Measurements from ENCODE around the gene PXYLP1. TPM values are rescaled to one million over a fixed set of nuclear protein-coding genes. Genes with fewer than 3 reads are reported as not detected.
A peak's percentile ranks its signal among the peaks of the same experiment; 100 is the strongest.

Gene PXYLP1
- total and polyA plus RNA-seq, 10 of the 15 experiments (the other 5 are each of a cell fraction or from before 2014, with no cell fraction given) = 0.06 to 1.7 (median 0.35) TPM

DNA sequence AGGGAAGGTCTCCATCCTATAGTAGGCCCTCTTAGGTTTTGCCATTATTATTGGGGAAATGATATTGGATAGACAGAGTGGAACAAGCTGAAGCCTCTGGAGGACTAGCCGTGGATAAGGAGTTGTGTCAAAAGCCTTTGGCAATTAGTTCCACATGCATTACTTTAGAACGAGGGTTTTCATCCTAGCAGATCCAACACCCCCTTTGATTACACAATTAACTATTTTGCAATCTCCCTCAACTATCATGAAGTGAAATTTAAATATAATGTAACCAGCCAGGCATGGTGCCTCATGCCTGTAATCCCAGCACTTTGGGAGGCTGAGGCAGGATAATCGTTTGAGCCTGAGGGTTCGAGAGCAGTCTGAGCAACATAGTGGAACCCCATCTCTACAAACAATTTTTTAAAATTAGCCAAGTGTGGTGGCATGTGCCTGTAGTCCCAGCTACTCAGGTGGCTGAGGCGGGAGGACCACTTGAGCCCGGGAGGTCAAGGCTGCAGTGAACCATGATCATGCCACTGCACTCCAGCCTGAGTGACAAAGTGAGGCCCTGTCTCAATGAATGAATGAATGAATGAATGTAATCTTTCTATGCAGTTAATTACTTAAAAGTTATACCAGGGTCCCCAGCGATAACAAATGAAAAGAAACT, 56.8 kb downstream of the PXYLP1 start (continued):
- no peak for TF ChIP-seq MEF2A (IDR thresholded peaks at IDR 0.05; ENCODE audit: insufficient read depth, low read depth, low read length)

DNA sequence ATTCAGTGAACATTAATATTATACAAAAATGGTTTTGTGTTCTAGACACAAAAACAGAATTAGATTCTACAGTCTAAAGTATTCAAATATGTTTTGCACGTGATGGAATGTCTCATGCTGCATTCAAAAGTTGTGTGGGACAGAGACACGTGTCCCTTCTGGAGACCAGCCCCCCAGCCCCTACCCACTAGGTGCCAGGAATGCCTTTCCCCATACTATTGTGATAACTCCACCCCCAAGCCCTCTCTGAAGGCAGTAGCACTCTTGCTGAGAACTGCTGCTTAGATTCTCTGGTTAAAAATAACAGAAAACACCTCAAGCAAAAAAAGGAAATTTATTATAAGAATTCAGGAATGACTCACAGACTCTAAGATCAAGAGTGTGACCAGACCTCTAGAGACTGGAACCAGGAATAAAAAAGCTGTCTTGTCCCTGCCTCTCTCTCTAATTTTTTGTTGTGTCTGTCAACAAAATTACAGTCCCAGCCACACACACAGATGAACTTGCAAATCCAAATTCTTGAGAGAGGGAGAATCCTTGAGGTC, 57.7 kb downstream of the PXYLP1 start:
- intact Hi-C loops (cut with micrococcal nuclease; ENCODE audit: unreplicated experiment) = no loop called here
- Histone ChIP-seq H3K27ac (ENCODE audit: control insufficient read depth, insufficient read depth) (no peak overlapping the region), H3K27me3 (replicated peaks in 1 of 2; ENCODE audit: control insufficient read depth in 2 of 2, insufficient read depth in 2 of 2, low read length in 1 of 2) (no peaks in the 10 kb centered on the region), H2AFZ (ENCODE audit: control insufficient read depth, low read depth, low read length) (peak overlapping the region; percentile 39; the same call in 1 of the 2 replicates), H3K79me2 (ENCODE audit: control insufficient read depth, insufficient read depth, low read length) (no peaks in the 10 kb centered on the region), H3K9ac (ENCODE audit: control insufficient read depth, insufficient read depth, low read length) (no peak overlapping the region), H3K4me1 (ENCODE audit: control insufficient read depth, insufficient read depth, low read length) (peaks cover 27% of the 10 kb centered on the region), H3K4me2 (ENCODE audit: control insufficient read depth, insufficient read depth) (peak overlapping the region; percentile 22; the same call in 1 of the 2 replicates), H4K20me1 (ENCODE audit: control insufficient read depth, insufficient read depth) (no peaks in the 10 kb centered on the region), H3K4me3 (no peak overlapping the region), H3K36me3 (ENCODE audit: control insufficient read depth in 2 of 2, insufficient read depth in 2 of 2, low read length in 1 of 2) (no peaks in the 10 kb centered on the region), H3K9me3 (replicated peaks; ENCODE audit: control insufficient read depth, insufficient read depth, low read length) (no peaks in the 10 kb centered on the region)
- POLR2A ChIA-PET = interaction anchor here (0.5 kb wide), 1 partner anchor 113 kb away, joined by 3 read pairs; no protein-coding TSS in a partner anchor
- in situ Hi-C loops (cut with MboI) = no loop called here
- peak; percentile 26; the same call in 2 of the 3 replicates for ATAC-seq
- CTCF ChIA-PET = interaction anchor here (1.8 kb wide), 1 partner anchor 165 kb away, joined by 5 read pairs; no protein-coding TSS in a partner anchor
- RAD21 ChIA-PET (ENCODE audit: unreplicated experiment) = no interaction called here
- 0% methylated on average over 2 of the region's 2 CpGs for WGBS (ENCODE audit: insufficient coverage, insufficient replicate concordance, low lambda C conversion rate, missing lambda C conversion rate)
- FAIRE-seq = no peak
- BruUV-seq (replicated peaks) = no TSS peak
- SMC1A ChIA-PET (ENCODE audit: uncharacterized antibody, unreplicated experiment) = no interaction called here
- DNase-seq (ENCODE audit: low read depth, low spot score) = no peak
- TF ChIP-seq, protein P1, sequence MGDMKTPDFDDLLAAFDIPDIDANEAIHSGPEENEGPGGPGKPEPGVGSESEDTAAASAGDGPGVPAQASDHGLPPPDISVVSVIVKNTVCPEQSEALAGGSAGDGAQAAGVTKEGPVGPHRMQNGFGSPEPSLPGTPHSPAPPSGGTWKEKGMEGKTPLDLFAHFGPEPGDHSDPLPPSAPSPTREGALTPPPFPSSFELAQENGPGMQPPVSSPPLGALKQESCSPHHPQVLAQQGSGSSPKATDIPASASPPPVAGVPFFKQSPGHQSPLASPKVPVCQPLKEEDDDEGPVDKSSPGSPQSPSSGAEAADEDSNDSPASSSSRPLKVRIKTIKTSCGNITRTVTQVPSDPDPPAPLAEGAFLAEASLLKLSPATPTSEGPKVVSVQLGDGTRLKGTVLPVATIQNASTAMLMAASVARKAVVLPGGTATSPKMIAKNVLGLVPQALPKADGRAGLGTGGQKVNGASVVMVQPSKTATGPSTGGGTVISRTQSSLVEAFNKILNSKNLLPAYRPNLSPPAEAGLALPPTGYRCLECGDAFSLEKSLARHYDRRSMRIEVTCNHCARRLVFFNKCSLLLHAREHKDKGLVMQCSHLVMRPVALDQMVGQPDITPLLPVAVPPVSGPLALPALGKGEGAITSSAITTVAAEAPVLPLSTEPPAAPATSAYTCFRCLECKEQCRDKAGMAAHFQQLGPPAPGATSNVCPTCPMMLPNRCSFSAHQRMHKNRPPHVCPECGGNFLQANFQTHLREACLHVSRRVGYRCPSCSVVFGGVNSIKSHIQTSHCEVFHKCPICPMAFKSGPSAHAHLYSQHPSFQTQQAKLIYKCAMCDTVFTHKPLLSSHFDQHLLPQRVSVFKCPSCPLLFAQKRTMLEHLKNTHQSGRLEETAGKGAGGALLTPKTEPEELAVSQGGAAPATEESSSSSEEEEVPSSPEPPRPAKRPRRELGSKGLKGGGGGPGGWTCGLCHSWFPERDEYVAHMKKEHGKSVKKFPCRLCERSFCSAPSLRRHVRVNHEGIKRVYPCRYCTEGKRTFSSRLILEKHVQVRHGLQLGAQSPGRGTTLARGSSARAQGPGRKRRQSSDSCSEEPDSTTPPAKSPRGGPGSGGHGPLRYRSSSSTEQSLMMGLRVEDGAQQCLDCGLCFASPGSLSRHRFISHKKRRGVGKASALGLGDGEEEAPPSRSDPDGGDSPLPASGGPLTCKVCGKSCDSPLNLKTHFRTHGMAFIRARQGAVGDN (IDR thresholded peaks at IDR 0.05) = no peak
- TF ChIP-seq HCFC1 (IDR thresholded peaks at IDR 0.05; ENCODE audit: low read length) = no peak
- no peak for TF ChIP-seq SRF (IDR thresholded peaks at IDR 0.05; ENCODE audit: low read depth in 2 of 2, low read length in 2 of 2)
- TF ChIP-seq MEF2A (IDR thresholded peaks at IDR 0.05; ENCODE audit: insufficient read depth, low read depth, low read length) = peak; percentile 69; the same call in 1 of the 2 replicates
- no peak for TF ChIP-seq RBBP5 (conservative IDR thresholded peaks at IDR 0.05)
- TF ChIP-seq GATAD2B (conservative IDR thresholded peaks at IDR 0.05; ENCODE audit: low read depth) = no peak
- TF ChIP-seq SUPT20H (IDR thresholded peaks at IDR 0.05; ENCODE audit: borderline replicate concordance, control insufficient read depth, low read depth, low read length) = no peak
- TF ChIP-seq, protein P2, sequence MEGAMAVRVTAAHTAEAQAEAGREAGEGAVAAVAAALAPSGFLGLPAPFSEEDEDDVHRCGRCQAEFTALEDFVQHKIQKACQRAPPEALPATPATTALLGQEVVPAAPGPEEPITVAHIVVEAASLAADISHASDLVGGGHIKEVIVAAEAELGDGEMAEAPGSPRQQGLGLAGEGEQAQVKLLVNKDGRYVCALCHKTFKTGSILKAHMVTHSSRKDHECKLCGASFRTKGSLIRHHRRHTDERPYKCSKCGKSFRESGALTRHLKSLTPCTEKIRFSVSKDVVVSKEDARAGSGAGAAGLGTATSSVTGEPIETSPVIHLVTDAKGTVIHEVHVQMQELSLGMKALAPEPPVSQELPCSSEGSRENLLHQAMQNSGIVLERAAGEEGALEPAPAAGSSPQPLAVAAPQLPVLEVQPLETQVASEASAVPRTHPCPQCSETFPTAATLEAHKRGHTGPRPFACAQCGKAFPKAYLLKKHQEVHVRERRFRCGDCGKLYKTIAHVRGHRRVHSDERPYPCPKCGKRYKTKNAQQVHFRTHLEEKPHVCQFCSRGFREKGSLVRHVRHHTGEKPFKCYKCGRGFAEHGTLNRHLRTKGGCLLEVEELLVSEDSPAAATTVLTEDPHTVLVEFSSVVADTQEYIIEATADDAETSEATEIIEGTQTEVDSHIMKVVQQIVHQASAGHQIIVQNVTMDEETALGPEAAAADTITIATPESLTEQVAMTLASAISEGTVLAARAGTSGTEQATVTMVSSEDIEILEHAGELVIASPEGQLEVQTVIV (IDR thresholded peaks at IDR 0.05; ENCODE audit: borderline replicate concordance, partially characterized antibody) = no peak
- TF ChIP-seq, protein P3, sequence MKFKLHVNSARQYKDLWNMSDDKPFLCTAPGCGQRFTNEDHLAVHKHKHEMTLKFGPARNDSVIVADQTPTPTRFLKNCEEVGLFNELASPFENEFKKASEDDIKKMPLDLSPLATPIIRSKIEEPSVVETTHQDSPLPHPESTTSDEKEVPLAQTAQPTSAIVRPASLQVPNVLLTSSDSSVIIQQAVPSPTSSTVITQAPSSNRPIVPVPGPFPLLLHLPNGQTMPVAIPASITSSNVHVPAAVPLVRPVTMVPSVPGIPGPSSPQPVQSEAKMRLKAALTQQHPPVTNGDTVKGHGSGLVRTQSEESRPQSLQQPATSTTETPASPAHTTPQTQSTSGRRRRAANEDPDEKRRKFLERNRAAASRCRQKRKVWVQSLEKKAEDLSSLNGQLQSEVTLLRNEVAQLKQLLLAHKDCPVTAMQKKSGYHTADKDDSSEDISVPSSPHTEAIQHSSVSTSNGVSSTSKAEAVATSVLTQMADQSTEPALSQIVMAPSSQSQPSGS (IDR thresholded peaks at IDR 0.05; ENCODE audit: low read length) = no peak
- peak; percentile 26; the same call in 1 of the 2 replicates for TF ChIP-seq RUNX3 (IDR thresholded peaks at IDR 0.05; ENCODE audit: low read length)
- TF ChIP-seq HDGF (IDR thresholded peaks at IDR 0.05) = no peak
- no peak for TF ChIP-seq ZSCAN29 (IDR thresholded peaks at IDR 0.05)
- no peak for TF ChIP-seq ZNF622 (IDR thresholded peaks at IDR 0.05)
- TF ChIP-seq ETV6 (conservative IDR thresholded peaks at IDR 0.05 in 1 of 2, IDR thresholded peaks at IDR 0.05 in 1 of 2; ENCODE audit: borderline replicate concordance in 1 of 2, low read depth in 1 of 2) = no peak

Data from GM12878 (cell line).